ENCODE measurements around the gene KCNAB1.
A peak's percentile ranks its signal among the peaks of the same experiment; 100 is the strongest.

Gene KCNAB1

GRCh38 chr3:156548041-156548687 lies 427.8 kb downstream of the KCNAB1 start:
- Histone ChIP-seq H3K9me3 (ENCODE audit: control insufficient read depth, insufficient read depth, low read length) (no peaks in the 10 kb centered on the region), H3K36me3 (ENCODE audit: control insufficient read depth, insufficient read depth, low read length) (peaks cover 14% of the 10 kb centered on the region), H3K9ac (ENCODE audit: low read depth, low read length) (no peak overlapping the region), H3K4me3 (ENCODE audit: low read depth, low read length) (no peak overlapping the region), H3K27me3 (ENCODE audit: control insufficient read depth, insufficient read depth, low read length) (no peaks in the 10 kb centered on the region), H3K4me1 (ENCODE audit: control insufficient read depth, insufficient read depth, low read length) (no peaks in the 10 kb centered on the region)

GRCh38 chr3:156548902-156549301 lies 428.5 kb downstream of the KCNAB1 start:
- H3K36me3 ChIP-seq (ENCODE audit: control insufficient read depth, insufficient read depth, low read length): peaks cover 14% of the 10 kb centered on the region
- no peaks in the 10 kb centered on the region for H3K4me1 ChIP-seq (ENCODE audit: control insufficient read depth, insufficient read depth, low read length)
- H3K4me3 ChIP-seq (ENCODE audit: low read depth, low read length): no peak overlapping the region
- no peaks in the 10 kb centered on the region for H3K9me3 ChIP-seq (ENCODE audit: control insufficient read depth, insufficient read depth, low read length)
- no peaks in the 10 kb centered on the region for H3K27me3 ChIP-seq (ENCODE audit: control insufficient read depth, insufficient read depth, low read length)
- H3K9ac ChIP-seq (ENCODE audit: low read depth, low read length): no peak overlapping the region

GRCh38 chr3:156551261-156551660 lies 430.9 kb downstream of the KCNAB1 start:
- Histone ChIP-seq H3K4me1 (ENCODE audit: control insufficient read depth, insufficient read depth, low read length) (no peaks in the 10 kb centered on the region), H3K4me3 (ENCODE audit: low read depth, low read length) (no peak overlapping the region), H3K9ac (ENCODE audit: low read depth, low read length) (no peak overlapping the region), H3K9me3 (ENCODE audit: control insufficient read depth, insufficient read depth, low read length) (no peaks in the 10 kb centered on the region), H3K36me3 (ENCODE audit: control insufficient read depth, insufficient read depth, low read length) (peaks cover 17% of the 10 kb centered on the region), H3K27me3 (ENCODE audit: control insufficient read depth, insufficient read depth, low read length) (no peaks in the 10 kb centered on the region)

GRCh38 chr3:156551746-156552145 lies 431.4 kb downstream of the KCNAB1 start:
- Histone ChIP-seq H3K4me3 (ENCODE audit: low read depth, low read length) (no peak overlapping the region), H3K27me3 (ENCODE audit: control insufficient read depth, insufficient read depth, low read length) (no peaks in the 10 kb centered on the region), H3K9ac (ENCODE audit: low read depth, low read length) (no peak overlapping the region), H3K36me3 (ENCODE audit: control insufficient read depth, insufficient read depth, low read length) (peaks cover 15% of the 10 kb centered on the region), H3K4me1 (ENCODE audit: control insufficient read depth, insufficient read depth, low read length) (no peaks in the 10 kb centered on the region), H3K9me3 (ENCODE audit: control insufficient read depth, insufficient read depth, low read length) (no peaks in the 10 kb centered on the region)

GRCh38 chr3:156552973-156553372 lies 432.6 kb downstream of the KCNAB1 start:
- peaks cover 10% of the 10 kb centered on the region for H3K36me3 ChIP-seq (ENCODE audit: control insufficient read depth, insufficient read depth, low read length)
- no peaks in the 10 kb centered on the region for H3K9me3 ChIP-seq (ENCODE audit: control insufficient read depth, insufficient read depth, low read length)
- H3K4me3 ChIP-seq (ENCODE audit: low read depth, low read length): peak overlapping the region; percentile 99
- no peaks in the 10 kb centered on the region for H3K4me1 ChIP-seq (ENCODE audit: control insufficient read depth, insufficient read depth, low read length)
- H3K27me3 ChIP-seq (ENCODE audit: control insufficient read depth, insufficient read depth, low read length): no peaks in the 10 kb centered on the region
- no peak overlapping the region for H3K9ac ChIP-seq (ENCODE audit: low read depth, low read length)

- Histone ChIP-seq H3K9ac (ENCODE audit: low read depth, low read length) (peak overlapping the region; percentile 94), H3K36me3 (ENCODE audit: control insufficient read depth, insufficient read depth, low read length) (peaks cover 8% of the 10 kb centered on the region), H3K4me3 (ENCODE audit: low read depth, low read length) (peak overlapping the region; percentile 99), H3K9me3 (ENCODE audit: control insufficient read depth, insufficient read depth, low read length) (no peaks in the 10 kb centered on the region), H3K4me1 (ENCODE audit: control insufficient read depth, insufficient read depth, low read length) (no peaks in the 10 kb centered on the region), H3K27me3 (ENCODE audit: control insufficient read depth, insufficient read depth, low read length) (no peaks in the 10 kb centered on the region)
Observed at GRCh38 chr3:156553705-156554356, 433.5 kb downstream of the KCNAB1 start.

GRCh38 chr3:156554515-156554841 lies 434.1 kb downstream of the KCNAB1 start:
- Histone ChIP-seq H3K4me3 (ENCODE audit: low read depth, low read length) (peak overlapping the region; percentile 99), H3K27me3 (ENCODE audit: control insufficient read depth, insufficient read depth, low read length) (no peaks in the 10 kb centered on the region), H3K9ac (ENCODE audit: low read depth, low read length) (peak overlapping the region; percentile 94), H3K4me1 (ENCODE audit: control insufficient read depth, insufficient read depth, low read length) (no peaks in the 10 kb centered on the region), H3K36me3 (ENCODE audit: control insufficient read depth, insufficient read depth, low read length) (peaks cover 7% of the 10 kb centered on the region), H3K9me3 (ENCODE audit: control insufficient read depth, insufficient read depth, low read length) (no peaks in the 10 kb centered on the region)

GRCh38 chr3:156554842-156555687 lies 434.7 kb downstream of the KCNAB1 start, which contains the start of gene SSR3:
Gene SSR3 (minus strand): TSS chr3:156555117. CDS start chr3:156555089, 28 bp downstream.
- Histone ChIP-seq H3K36me3 (ENCODE audit: control insufficient read depth, insufficient read depth, low read length) (peaks cover 7% of the 10 kb centered on the region), H3K27me3 (ENCODE audit: control insufficient read depth, insufficient read depth, low read length) (no peaks in the 10 kb centered on the region), H3K9ac (ENCODE audit: low read depth, low read length) (peak within 1 kb of the TSS; percentile 94), H3K4me1 (ENCODE audit: control insufficient read depth, insufficient read depth, low read length) (no peaks in the 10 kb centered on the region), H3K4me3 (ENCODE audit: low read depth, low read length) (peak within 1 kb of the TSS; percentile 99), H3K9me3 (ENCODE audit: control insufficient read depth, insufficient read depth, low read length) (no peaks in the 10 kb centered on the region)

- Histone ChIP-seq H3K4me3 (ENCODE audit: low read depth, low read length) (no peak overlapping the region), H3K36me3 (ENCODE audit: control insufficient read depth, insufficient read depth, low read length) (peaks cover 3% of the 10 kb centered on the region), H3K27me3 (ENCODE audit: control insufficient read depth, insufficient read depth, low read length) (no peaks in the 10 kb centered on the region), H3K9ac (ENCODE audit: low read depth, low read length) (no peak overlapping the region), H3K9me3 (ENCODE audit: control insufficient read depth, insufficient read depth, low read length) (no peaks in the 10 kb centered on the region), H3K4me1 (ENCODE audit: control insufficient read depth, insufficient read depth, low read length) (no peaks in the 10 kb centered on the region)
Observed at GRCh38 chr3:156558389-156558788, 438.0 kb downstream of the KCNAB1 start.

GRCh38 chr3:156559321-156559720 lies 438.9 kb downstream of the KCNAB1 start:
- H3K9ac ChIP-seq (ENCODE audit: low read depth, low read length): no peak overlapping the region

GRCh38 chr3:156561533-156561932 lies 441.2 kb downstream of the KCNAB1 start:
- Histone ChIP-seq H3K4me3 (ENCODE audit: low read depth, low read length) (no peak overlapping the region), H3K9ac (ENCODE audit: low read depth, low read length) (no peak overlapping the region), H3K9me3 (ENCODE audit: control insufficient read depth, insufficient read depth, low read length) (no peaks in the 10 kb centered on the region), H3K27me3 (ENCODE audit: control insufficient read depth, insufficient read depth, low read length) (no peaks in the 10 kb centered on the region), H3K4me1 (ENCODE audit: control insufficient read depth, insufficient read depth, low read length) (no peaks in the 10 kb centered on the region), H3K36me3 (ENCODE audit: control insufficient read depth, insufficient read depth, low read length) (no peaks in the 10 kb centered on the region)

More at GRCh38 chr3:156559321-156559720, 438.9 kb downstream of the KCNAB1 start:
- Histone ChIP-seq H3K4me3 (ENCODE audit: low read depth, low read length) (no peak overlapping the region), H3K4me1 (ENCODE audit: control insufficient read depth, insufficient read depth, low read length) (no peaks in the 10 kb centered on the region), H3K9me3 (ENCODE audit: control insufficient read depth, insufficient read depth, low read length) (no peaks in the 10 kb centered on the region), H3K36me3 (ENCODE audit: control insufficient read depth, insufficient read depth, low read length) (peaks cover 3% of the 10 kb centered on the region), H3K27me3 (ENCODE audit: control insufficient read depth, insufficient read depth, low read length) (no peaks in the 10 kb centered on the region)
